ENCODE results near the gene BPTF.
"Not testable (repeated sequence)": the region's sequence is repeated elsewhere in the genome, so short reads cannot be mapped to it uniquely, and the experiment has no call there.

The BPTF gene

GRCh38 chr17:67912088-67912487 is 86.8 kb downstream of the BPTF start:
- TF ChIP-seq CTCF (IDR thresholded peaks at IDR 0.05) = no peak
- Mint-ChIP-seq H3K27me3 (ENCODE audit: low read depth, poor library complexity) (no peaks in the 10 kb centered on the region), H3K4me1 (peaks cover 27% of the 10 kb centered on the region), H3K27ac (no peak overlapping the region), H3K36me3 (ENCODE audit: low read depth) (peaks cover 90% of the 10 kb centered on the region), H3K9me3 (no peaks in the 10 kb centered on the region), H3K4me3 (no peak overlapping the region)
- DNase-seq = no peak

GRCh38 chr17:67912656-67913055 is 87.4 kb downstream of the BPTF start:
- no peaks in the 10 kb centered on the region for H3K9me3 Mint-ChIP-seq
- H3K4me1 Mint-ChIP-seq = peaks cover 27% of the 10 kb centered on the region
- H3K27ac Mint-ChIP-seq = peak overlapping the region; percentile 72

GRCh38 chr17:67920212-67920611 is 94.9 kb downstream of the BPTF start:
- H3K4me1 Mint-ChIP-seq = peaks cover 7% of the 10 kb centered on the region
- no peak overlapping the region for H3K4me3 Mint-ChIP-seq
- peaks cover 2% of the 10 kb centered on the region for H3K27me3 Mint-ChIP-seq (ENCODE audit: low read depth, poor library complexity)
- no peak overlapping the region for H3K27ac Mint-ChIP-seq
- no peak for DNase-seq
- peaks cover 72% of the 10 kb centered on the region for H3K36me3 Mint-ChIP-seq (ENCODE audit: low read depth)
- TF ChIP-seq CTCF (IDR thresholded peaks at IDR 0.05) = no peak
- no peaks in the 10 kb centered on the region for H3K9me3 Mint-ChIP-seq

More at GRCh38 chr17:67912656-67913055, 87.4 kb downstream of the BPTF start:
- Mint-ChIP-seq H3K4me3 (no peak overlapping the region), H3K36me3 (ENCODE audit: low read depth) (peaks cover 86% of the 10 kb centered on the region), H3K27me3 (ENCODE audit: low read depth, poor library complexity) (no peaks in the 10 kb centered on the region)
- no peak for TF ChIP-seq CTCF (IDR thresholded peaks at IDR 0.05)
- no peak for DNase-seq

- TF ChIP-seq CTCF (IDR thresholded peaks at IDR 0.05) = no peak
- H3K27ac Mint-ChIP-seq = peak overlapping the region; percentile 83
- no peak overlapping the region for H3K4me3 Mint-ChIP-seq
- H3K9me3 Mint-ChIP-seq = no peaks in the 10 kb centered on the region
- H3K27me3 Mint-ChIP-seq (ENCODE audit: low read depth, poor library complexity) = peaks cover 2% of the 10 kb centered on the region
- no peaks in the 10 kb centered on the region for H3K4me1 Mint-ChIP-seq
- DNase-seq = no peak
- H3K36me3 Mint-ChIP-seq (ENCODE audit: low read depth) = peaks cover 63% of the 10 kb centered on the region
These were observed 97.2 kb downstream of the BPTF start for GRCh38 chr17:67922503-67922902.

GRCh38 chr17:67928842-67929241 is 103.5 kb downstream of the BPTF start:
- Mint-ChIP-seq H3K27ac (peak overlapping the region; percentile 15), H3K36me3 (ENCODE audit: low read depth) (peaks cover 70% of the 10 kb centered on the region)

GRCh38 chr17:67931227-67931626 is 105.9 kb downstream of the BPTF start:
- no peaks in the 10 kb centered on the region for H3K27me3 Mint-ChIP-seq (ENCODE audit: low read depth, poor library complexity)
- no peak overlapping the region for H3K4me3 Mint-ChIP-seq
- TF ChIP-seq CTCF (IDR thresholded peaks at IDR 0.05) = no peak
- no peaks in the 10 kb centered on the region for H3K4me1 Mint-ChIP-seq
- H3K36me3 Mint-ChIP-seq (ENCODE audit: low read depth) = peaks cover 71% of the 10 kb centered on the region
- DNase-seq = no peak
- no peaks in the 10 kb centered on the region for H3K9me3 Mint-ChIP-seq
- no peak overlapping the region for H3K27ac Mint-ChIP-seq

More at GRCh38 chr17:67928842-67929241, 103.5 kb downstream of the BPTF start:
- H3K9me3 Mint-ChIP-seq; H3K4me3 Mint-ChIP-seq; H3K4me1 Mint-ChIP-seq; DNase-seq; H3K27me3 Mint-ChIP-seq (ENCODE audit: low read depth, poor library complexity): not testable (repeated sequence)

Data from nephron progenitor cell (in vitro differentiated cells).